Mesothelial cell of epicardium (in vitro differentiated cells): ENCODE measurements around the gene MX2. TPM values are rescaled to one million over a fixed set of nuclear protein-coding genes. Genes with fewer than 3 reads are reported as not detected.

Experiments
- DNase-seq, 2 experiments: peaks; one replicate each; pipeline ENCODE4 v3.0.0; 2021; ENCODE audit warnings: low spot score in 2 of 2; ENCODE audit not compliant: unreplicated experiment in 2 of 2
- H3K27ac Mint-ChIP-seq: 2 replicates; pipeline ENCODE4 v1.8.0; 2021; ENCODE audit warnings: mixed read lengths
- H3K27me3 Mint-ChIP-seq: 2 replicates; pipeline ENCODE4 v1.8.0; 2021; ENCODE audit warnings: low read depth, mixed read lengths
- H3K36me3 Mint-ChIP-seq: 2 replicates; pipeline ENCODE4 v1.8.0; 2021; ENCODE audit warnings: mixed read lengths
- H3K4me1 Mint-ChIP-seq: 2 replicates; pipeline ENCODE4 v1.8.0; 2021; ENCODE audit warnings: mixed read lengths
- H3K4me3 Mint-ChIP-seq: 2 replicates; pipeline ENCODE4 v1.8.0; 2021; ENCODE audit warnings: mild to moderate bottlenecking, moderate library complexity, mixed read lengths
- H3K9me3 Mint-ChIP-seq: 2 replicates; pipeline ENCODE4 v1.8.0; 2021; ENCODE audit warnings: mixed read lengths
- total RNA-seq: library from RNA; stranded (reverse); gene quantifications from 3 replicates; pipeline ENCODE4 v1.2.1, GENCODE V29; 2021
- TF ChIP-seq, protein P1 (sequence below): fragments of 200-600 bp; sonication (generic); IDR thresholded peaks from one replicate; pipeline ENCODE4 v1.5.0; 2021; ENCODE audit warnings: antibody characterized with exemption; ENCODE audit not compliant: unreplicated experiment

The MX2 gene
- total RNA-seq, 1 donor from 2014 or later = 3.2 TPM

DNA sequence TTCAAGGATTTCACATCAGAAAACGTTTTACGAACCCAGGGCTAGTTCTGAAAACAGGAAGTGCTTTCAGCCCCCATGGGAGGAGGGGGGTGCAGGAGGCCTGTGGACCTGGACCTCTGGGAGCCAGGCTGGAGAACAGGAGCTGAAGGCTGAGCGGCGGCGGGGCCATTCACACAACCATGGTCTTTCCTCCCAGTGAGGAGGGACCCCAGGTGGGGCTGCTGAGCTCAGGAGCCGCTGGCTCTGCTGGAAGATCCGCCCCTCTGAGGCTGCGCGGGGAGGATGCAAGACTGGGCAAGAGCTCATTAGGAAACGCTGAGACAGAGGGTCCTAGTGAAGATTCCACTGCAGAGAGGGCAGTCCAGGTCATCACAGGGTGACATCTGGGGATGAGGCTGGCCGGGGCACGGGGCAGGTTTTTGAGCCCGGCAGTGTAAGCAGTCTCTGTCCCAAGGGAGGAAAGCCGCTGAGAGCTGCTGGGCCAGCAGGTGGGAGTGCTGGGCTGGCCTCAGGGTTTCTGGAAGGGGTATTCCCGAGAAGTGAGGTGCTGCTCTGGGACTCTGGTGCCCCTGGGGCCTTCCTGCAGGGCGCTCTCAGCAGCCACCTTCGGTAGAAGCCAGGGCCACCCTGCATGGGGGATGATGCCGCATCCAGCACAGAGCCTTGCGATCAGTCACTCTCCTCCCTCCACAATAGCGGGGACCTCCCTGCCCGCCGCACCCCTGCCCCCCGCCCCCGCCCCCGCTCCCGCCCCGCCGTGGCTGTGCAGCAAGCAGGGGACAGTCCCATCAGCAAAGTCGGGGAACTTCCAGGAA is 7.5 kb downstream of the MX2 start:
- H3K27ac Mint-ChIP-seq = no peak overlapping the region
- peak; percentile 43 to 66 for DNase-seq
- no peaks in the 10 kb centered on the region for H3K36me3 Mint-ChIP-seq

DNA sequence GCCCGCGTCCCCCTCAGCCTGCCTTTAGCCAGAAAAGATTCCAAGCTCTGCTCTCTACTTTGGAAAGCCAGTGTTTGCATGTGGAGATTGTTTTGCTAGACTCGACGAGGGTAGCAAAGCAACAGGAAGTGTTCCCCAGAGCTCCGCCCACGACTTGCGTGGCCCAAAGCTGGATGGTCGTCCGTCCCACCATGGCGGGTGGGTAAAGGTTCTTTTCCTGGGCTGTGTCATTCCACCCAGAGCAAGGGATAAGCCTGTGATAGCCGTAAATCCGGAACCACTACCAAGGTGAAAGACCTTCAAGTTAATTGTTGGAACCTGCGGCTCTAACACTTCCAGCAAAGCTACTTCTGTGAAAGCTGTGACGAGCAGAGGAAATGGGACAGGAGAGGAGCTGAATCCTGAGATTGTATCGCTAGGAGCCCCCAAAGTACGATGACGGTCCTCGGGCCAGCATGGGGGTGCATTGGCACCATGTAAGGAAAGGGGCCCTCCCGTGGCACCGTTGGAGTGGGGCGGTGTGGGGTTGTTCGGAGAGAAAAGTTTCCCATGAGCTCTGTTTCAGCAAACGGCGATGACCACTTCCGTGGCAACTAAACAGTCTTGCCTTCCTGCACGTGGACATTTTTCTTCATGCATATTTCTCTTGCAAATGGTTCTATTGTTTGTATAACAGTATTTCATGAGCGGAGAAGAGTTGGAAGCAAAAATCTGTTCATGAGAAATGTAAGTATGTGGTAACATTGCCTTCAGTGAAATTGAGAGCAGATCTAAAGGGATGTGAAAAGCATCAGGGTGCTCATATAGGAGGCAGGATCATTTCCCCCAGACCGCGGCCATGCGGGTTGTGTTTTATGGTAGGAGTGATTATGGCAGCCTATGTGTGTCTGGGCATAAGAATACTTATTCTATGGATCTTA is 8.4 kb downstream of the MX2 start:
- no peaks in the 10 kb centered on the region for H3K36me3 Mint-ChIP-seq
- no peak overlapping the region for H3K27ac Mint-ChIP-seq
- H3K4me3 Mint-ChIP-seq = peak overlapping the region; percentile 74
- TF ChIP-seq, protein P1, sequence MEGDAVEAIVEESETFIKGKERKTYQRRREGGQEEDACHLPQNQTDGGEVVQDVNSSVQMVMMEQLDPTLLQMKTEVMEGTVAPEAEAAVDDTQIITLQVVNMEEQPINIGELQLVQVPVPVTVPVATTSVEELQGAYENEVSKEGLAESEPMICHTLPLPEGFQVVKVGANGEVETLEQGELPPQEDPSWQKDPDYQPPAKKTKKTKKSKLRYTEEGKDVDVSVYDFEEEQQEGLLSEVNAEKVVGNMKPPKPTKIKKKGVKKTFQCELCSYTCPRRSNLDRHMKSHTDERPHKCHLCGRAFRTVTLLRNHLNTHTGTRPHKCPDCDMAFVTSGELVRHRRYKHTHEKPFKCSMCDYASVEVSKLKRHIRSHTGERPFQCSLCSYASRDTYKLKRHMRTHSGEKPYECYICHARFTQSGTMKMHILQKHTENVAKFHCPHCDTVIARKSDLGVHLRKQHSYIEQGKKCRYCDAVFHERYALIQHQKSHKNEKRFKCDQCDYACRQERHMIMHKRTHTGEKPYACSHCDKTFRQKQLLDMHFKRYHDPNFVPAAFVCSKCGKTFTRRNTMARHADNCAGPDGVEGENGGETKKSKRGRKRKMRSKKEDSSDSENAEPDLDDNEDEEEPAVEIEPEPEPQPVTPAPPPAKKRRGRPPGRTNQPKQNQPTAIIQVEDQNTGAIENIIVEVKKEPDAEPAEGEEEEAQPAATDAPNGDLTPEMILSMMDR = no peak
- DNase-seq = no peak
- no peaks in the 10 kb centered on the region for H3K9me3 Mint-ChIP-seq
- peaks cover 13% of the 10 kb centered on the region for H3K27me3 Mint-ChIP-seq
- peaks cover 10% of the 10 kb centered on the region for H3K4me1 Mint-ChIP-seq

More for the DNA sequence above, 7.5 kb downstream of the MX2 start:
- peak overlapping the region; percentile 74 for H3K4me3 Mint-ChIP-seq
- H3K27me3 Mint-ChIP-seq = peaks cover 14% of the 10 kb centered on the region
- no peaks in the 10 kb centered on the region for H3K9me3 Mint-ChIP-seq
- TF ChIP-seq, protein P1 = no peak
- peaks cover 10% of the 10 kb centered on the region for H3K4me1 Mint-ChIP-seq

DNA sequence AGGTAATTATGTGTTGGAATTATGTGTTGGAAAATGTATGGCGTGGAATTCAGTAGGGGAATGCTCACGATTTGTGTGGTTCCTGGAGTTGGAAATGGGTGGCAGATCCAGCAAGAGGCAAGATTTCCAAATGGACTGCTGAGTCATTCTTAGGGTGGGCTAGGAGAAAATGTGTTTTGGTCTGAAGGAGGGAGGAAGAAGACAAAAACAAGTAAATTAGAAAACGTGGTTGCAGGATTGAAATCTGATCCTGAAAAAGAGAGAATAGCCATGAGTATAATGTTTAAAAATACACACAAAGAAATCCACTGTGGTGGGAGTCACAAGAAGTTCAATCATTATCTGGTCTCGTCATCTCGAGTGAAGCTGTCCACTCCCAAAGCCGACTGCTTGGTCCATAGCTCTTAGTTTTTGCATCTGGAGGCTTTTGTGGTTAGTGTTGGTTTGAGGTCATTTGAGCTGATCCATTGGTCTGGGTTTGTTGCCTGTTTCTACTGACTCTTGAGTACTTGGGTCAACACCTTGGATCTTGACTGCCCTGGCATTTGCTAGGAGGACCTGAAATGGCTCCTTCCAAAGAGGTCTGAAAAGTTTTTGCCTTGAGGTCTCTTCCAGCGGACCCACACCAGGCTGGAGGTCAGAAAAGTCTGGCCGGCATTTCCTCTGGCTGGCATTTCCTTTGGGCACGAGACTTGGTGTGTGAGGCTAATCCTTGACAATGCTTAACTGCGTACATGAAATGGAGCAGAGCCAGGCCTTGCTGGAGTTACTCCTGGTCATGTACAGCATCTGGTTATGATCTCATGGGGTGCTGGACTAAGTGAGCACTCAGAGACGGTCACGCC is 9.2 kb downstream of the MX2 start:
- Mint-ChIP-seq H3K4me3 (no peak overlapping the region), H3K9me3 (no peaks in the 10 kb centered on the region), H3K27me3 (peaks cover 9% of the 10 kb centered on the region), H3K36me3 (no peaks in the 10 kb centered on the region), H3K27ac (no peak overlapping the region), H3K4me1 (peaks cover 10% of the 10 kb centered on the region)
- TF ChIP-seq, protein P1 = no peak
- DNase-seq = no peak

DNA sequence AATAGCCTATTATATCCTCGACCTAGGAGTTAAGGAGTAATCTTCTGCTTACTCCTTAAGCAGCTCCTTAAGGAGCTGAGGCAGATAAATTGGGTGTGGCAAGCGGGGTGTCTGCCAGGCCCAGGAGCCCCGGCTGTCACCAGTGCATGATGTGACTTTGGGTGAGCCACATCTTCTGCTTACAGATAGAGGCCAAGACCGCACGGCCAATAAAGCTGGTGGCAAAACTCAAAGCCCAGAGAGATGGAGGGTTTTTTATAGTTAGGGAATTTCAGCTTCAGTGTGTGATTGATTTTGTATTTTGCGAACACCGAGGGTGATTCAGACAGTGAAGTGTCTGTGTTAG is 9.8 kb downstream of the MX2 start:
- Mint-ChIP-seq H3K27ac (no peak overlapping the region), H3K9me3 (no peaks in the 10 kb centered on the region), H3K4me1 (peaks cover 10% of the 10 kb centered on the region), H3K36me3 (no peaks in the 10 kb centered on the region), H3K27me3 (peaks cover 9% of the 10 kb centered on the region), H3K4me3 (no peak overlapping the region)
- DNase-seq = no peak
- TF ChIP-seq, protein P1 = no peak

DNA sequence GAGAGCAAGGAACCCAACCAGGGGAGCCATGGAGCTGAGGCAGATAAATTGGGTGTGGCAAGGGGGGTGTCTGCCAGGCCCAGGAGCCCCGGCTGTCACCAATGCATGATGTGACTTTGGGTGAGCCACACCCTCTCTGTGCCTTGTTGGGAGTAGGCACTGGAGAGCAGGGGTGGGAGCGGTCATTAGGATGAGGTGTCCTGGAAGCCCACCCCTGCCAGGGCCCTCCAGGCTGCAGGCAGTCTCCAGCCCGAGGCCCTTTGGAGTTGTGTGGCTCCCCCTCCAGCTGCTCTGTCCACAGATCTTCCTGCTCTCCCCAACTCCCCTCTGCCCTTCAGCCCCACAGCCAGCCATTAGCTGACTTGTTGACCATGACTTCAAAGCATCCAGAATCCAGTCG is 11.4 kb downstream of the MX2 start:
- DNase-seq = no peak
- no peak overlapping the region for H3K27ac Mint-ChIP-seq
- TF ChIP-seq, protein P1 = no peak

More for the DNA sequence above, 11.4 kb downstream of the MX2 start:
- H3K4me3 Mint-ChIP-seq = no peak overlapping the region
- H3K36me3 Mint-ChIP-seq = no peaks in the 10 kb centered on the region
- H3K4me1 Mint-ChIP-seq = peaks cover 10% of the 10 kb centered on the region
- no peaks in the 10 kb centered on the region for H3K9me3 Mint-ChIP-seq
- H3K27me3 Mint-ChIP-seq = peaks cover 4% of the 10 kb centered on the region
